Measurements from ENCODE around the gene SRRM5.

GRCh38 chr19:43658001-43658400 is 46.1 kb downstream of the SRRM5 start:
- TF ChIP-seq CTCF (IDR thresholded peaks at IDR 0.05) (no peak), POLR2A (IDR thresholded peaks at IDR 0.05) (no peak)
